AG10803 (cell line): ENCODE results near the gene RINL.

Source experiments
- DNase-seq: peaks from one replicate; pipeline ENCODE4 v3.0.0; 2010; ENCODE audit warnings: low read depth
- H3K4me3 ChIP-seq: 2 replicates; pipeline ENCODE4 v1.5.1; 2011; ENCODE audit warnings: mild to moderate bottlenecking, low read length, control low read depth
- TF ChIP-seq, protein P1 (sequence below): conservative IDR thresholded peaks from 2 replicates; pipeline ENCODE4 v1.5.1; 2011; ENCODE audit warnings: mild to moderate bottlenecking, low read length, control low read depth, inconsistent platforms

RINL gene

DNA sequence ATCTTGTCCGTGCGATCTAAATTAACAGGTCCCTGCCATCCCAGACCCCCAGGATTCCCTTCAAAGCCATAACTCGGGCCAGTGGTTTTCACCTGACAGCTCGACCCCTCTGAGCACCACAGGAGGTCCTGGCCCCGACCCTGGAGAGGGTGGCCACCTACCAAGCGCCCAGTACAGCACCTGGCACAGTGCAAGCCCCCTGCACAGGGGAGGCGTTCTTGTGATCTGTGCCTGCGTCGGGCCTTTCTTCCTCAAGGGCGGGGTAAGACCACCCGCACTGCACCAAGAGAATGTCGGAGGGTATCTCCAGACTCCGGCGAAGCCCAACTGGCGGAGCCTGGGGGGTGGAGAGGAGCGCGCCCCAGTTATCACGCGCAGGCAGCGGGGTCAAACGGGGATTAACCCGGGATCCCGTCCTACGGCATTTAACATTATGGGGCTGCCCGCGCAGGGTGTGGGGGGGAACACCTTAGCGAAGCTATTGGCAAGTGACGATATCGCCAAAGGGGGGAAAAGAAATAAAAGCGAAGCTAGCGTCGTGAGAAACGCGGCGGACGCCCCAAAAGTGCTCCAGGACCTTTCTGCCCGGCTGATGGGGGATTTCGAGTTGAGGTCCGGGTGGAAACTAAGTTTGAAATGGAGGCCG, 27.0 kb downstream of the RINL start:
- no peak for DNase-seq
- H3K4me3 ChIP-seq, result peak overlapping the region; percentile 78
- TF ChIP-seq, protein P1, sequence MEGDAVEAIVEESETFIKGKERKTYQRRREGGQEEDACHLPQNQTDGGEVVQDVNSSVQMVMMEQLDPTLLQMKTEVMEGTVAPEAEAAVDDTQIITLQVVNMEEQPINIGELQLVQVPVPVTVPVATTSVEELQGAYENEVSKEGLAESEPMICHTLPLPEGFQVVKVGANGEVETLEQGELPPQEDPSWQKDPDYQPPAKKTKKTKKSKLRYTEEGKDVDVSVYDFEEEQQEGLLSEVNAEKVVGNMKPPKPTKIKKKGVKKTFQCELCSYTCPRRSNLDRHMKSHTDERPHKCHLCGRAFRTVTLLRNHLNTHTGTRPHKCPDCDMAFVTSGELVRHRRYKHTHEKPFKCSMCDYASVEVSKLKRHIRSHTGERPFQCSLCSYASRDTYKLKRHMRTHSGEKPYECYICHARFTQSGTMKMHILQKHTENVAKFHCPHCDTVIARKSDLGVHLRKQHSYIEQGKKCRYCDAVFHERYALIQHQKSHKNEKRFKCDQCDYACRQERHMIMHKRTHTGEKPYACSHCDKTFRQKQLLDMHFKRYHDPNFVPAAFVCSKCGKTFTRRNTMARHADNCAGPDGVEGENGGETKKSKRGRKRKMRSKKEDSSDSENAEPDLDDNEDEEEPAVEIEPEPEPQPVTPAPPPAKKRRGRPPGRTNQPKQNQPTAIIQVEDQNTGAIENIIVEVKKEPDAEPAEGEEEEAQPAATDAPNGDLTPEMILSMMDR, result no peak

DNA sequence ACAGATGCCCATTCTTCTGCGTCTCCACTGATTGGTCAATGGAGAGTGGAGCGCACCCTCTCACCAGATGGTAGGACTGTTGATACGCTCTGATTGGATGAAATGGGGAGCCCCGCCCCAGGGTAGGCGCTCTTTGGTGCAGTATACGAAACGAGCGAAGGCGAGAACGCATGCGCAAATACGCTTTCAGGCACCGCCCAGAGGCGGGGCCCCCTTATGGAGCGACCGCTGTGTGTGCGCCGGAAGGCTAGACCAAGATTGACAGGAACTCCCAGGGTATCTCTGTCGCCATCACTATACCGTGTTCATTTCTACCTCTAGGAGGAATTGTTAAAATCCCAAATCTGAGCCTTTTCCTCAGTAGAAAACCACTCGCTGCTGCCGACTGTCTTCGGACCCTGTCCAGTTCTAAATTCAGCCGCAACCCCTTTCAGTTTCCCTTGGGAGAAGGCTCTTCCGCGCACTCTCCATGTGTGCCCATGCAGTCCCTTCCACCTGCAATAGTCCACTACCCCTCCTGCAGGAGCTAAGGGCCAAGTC, 27.6 kb downstream of the RINL start:
- TF ChIP-seq, protein P1, result peak; percentile 43
- DNase-seq, result no peak
- H3K4me3 ChIP-seq, result peak overlapping the region; percentile 78

DNA sequence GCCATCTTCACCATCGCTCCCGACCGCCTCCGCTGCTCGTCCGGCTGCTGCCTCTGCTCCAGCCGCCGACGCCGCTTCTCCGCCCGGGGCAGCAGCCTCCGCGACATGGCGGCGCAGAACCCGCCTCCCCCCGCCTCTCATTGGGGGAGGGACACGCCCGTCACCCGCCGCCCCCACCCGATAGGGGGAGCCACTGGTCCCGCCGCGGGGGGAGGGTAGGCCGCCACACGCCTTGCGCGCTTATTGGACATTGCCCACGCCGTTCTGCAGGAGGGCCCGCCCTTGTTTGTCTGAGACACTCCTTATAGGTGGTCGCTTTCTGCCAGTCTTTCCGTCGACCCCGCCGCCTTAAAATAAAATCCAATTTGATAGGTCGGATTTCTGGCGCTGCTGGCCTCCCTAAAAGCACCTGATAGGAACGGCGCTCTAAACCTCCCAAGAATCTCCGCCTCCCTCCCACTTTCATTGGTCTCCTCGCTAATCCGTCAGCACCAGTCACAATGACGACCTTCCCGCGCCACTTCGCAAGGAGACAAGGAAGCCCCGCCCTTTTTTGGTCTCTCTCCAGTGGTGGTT, 28.1 kb downstream of the RINL start, which contains the start of gene HNRNPL:
TSS of gene HNRNPL (minus strand) at position 127 of the 576 bp plus-strand sequence. CDS start at position 107, 20 bp downstream.
- TF ChIP-seq, protein P1, result peak; percentile 45
- DNase-seq, result peak; percentile 100
- peak within 1 kb of the TSS; percentile 78 for H3K4me3 ChIP-seq

DNA sequence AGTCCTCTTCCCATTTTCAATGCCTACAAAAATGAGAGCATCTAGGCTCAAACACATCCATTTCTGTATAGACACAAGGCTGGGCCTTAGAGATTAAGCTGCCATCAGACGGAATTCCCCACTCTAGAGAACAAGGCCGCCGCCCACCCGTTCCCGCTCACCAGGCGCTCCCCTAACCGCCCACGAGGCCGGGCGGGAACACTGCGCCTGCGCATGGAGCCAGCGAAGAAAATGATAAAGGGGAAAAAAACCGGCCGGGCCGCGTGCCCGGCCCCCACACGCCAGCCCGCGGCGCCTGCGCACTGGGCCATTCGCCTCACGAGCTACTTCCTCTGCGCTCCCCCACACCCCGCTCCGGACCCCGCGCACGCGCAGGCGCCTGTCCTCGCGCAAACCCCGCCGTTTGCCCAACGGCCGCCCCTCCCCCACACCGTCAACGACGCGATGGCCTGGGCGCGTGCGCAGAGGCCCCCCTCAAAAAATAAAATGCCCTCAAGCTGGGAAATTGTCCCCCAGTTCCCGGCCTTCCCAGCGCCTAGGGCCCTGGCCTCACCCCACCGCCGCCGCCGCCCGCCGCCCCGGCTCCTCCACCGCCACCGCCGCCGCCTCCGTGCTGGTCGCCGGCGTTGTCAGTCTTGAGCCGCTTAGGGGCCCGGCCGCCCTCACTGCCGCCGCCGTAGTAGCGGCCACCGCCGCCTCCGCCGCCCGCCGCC, 28.8 kb downstream of the RINL start:
- DNase-seq, result peak; percentile 91
- TF ChIP-seq, protein P1, result no peak
- peak overlapping the region; percentile 76 for H3K4me3 ChIP-seq

DNA sequence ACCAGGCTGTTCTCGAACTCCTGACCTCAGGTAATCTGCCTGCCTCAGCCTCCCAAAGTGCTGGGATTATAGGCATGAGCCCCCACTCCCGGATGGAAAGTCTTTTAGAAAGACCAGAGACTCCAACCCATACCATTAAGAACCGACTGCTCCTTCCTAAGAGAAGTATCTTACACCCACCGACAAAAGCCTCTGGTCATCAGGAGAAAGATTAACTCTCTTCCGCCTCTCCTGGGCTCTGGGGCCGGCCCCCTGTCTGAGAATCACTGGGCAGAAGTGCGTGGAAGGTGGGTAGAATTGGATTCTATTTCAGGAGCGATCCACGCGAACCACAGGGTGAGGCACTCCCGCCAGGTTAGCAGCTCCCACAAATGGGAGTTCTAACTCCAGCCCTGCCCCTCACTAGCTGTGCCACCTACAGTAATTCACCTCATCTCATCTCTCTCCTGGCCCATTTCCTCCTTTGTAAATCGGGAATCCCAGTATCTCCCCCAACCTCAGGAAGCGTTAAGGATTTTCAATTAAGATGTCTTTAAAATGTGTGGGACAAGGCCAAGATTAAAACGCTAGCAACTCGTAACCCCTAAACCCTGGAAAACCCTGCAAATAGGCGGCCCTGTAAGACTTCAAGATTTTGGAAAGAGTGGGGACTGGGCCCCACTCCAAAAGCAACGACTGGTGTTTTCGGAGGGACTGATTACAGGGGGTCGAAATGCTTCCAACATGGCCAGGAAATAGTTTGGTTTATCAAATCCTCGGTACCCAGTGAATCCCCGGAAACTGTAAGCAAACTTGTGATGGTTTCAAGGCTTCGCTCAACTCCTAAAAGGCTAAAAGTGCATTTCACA, 29.6 kb downstream of the RINL start:
- DNase-seq, result no peak
- H3K4me3 ChIP-seq, result peak overlapping the region; percentile 76
- TF ChIP-seq, protein P1, result no peak

- DNase-seq, result no peak
- H3K4me3 ChIP-seq, result no peak overlapping the region
- TF ChIP-seq, protein P1, result no peak
Measured at GRCh38 chr19:38846097-38846496, 32.0 kb downstream of the RINL start.
